Activated T-helper 1 cell treated with Interleukin-2 at 50 U/mL for 16 hours (primary cell): ENCODE measurements around the gene IKBKG.
"Not testable (repeated sequence)": the region's sequence is repeated elsewhere in the genome, so short reads cannot be mapped to it uniquely, and the experiment has no call there.

Source experiments
- DNase-seq: peaks from one replicate; pipeline ENCODE4 v3.0.0-alpha.2; 2020; ENCODE audit warnings: low read depth

IKBKG gene

DNA sequence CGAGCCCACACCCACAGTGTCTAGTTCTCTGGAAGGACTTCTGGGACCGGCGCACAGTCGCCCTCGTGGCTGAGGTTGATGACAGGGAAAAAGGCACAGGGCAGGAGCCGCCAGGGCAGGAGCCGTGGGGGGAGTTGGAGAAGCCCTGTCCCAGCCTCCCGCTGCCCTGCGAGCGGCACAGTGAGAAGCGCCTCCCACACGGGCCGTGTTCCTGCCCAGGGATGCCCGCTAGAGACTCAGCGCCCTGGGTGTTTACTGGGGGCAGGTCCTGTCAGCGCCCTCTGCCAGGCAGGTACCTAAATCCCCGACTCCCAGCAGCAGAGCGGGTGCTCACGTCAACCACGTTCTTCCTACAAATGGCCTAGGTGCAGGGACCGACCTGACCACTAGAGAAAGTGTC, 11.5 kb downstream of the IKBKG start:
- DNase-seq, result not testable (repeated sequence)

DNA sequence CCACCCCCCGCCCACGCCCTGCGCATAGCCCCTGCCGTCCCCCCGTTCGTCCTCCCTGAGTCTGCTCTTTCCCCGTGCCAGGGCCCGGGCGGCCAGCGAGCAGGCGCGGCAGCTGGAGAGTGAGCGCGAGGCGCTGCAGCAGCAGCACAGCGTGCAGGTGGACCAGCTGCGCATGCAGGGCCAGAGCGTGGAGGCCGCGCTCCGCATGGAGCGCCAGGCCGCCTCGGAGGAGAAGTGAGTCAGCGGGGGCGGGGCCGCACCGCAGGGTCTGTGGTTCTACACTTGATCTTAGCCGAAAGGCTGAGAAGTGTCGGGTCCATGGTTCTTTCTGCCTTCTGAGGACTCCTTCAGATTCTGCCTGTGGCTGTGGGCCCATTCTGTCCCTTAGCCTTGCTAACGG, 12.9 kb downstream of the IKBKG start:
- not testable (repeated sequence) for DNase-seq

DNA sequence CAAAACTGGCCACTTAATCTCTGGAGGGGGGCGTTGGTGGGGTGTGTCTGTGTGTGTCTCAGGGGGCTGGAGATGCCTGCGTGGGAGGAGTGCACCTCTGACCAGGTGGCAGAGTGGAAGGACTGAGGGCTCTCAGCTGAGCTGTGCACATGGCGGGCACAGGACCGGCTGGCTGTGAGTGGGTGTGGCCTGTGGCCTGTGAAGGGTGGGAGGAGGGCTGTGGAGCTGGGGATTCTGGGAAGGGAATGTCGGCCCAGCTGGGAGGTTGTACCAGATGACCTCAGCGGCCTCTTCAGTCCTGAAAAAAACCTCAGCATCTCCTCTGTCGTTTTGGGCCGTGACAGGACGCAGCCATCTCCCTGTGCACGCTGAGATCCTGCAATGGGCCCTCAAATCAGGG, 14.9 kb downstream of the IKBKG start:
- not testable (repeated sequence) for DNase-seq

DNA sequence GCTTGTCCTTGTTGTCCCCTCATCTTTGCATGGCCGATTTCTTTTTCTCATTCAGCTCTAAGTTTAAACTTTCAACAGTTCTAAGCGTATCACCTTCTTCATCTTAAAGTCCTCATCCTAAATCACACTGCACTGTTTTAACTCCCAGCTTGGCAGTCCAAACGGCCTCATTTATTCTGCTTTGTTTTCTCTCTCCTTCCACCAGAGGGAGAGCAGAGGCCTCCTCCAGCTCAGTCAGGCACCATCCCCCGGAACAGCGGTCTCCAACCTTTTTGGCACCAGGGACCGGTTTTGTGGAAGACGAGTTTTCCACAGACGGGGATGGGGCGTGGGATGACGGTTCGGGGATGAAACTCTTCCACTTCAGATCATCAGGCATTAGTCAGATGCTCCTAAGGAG, 22.9 kb downstream of the IKBKG start:
- not testable (repeated sequence) for DNase-seq

DNA sequence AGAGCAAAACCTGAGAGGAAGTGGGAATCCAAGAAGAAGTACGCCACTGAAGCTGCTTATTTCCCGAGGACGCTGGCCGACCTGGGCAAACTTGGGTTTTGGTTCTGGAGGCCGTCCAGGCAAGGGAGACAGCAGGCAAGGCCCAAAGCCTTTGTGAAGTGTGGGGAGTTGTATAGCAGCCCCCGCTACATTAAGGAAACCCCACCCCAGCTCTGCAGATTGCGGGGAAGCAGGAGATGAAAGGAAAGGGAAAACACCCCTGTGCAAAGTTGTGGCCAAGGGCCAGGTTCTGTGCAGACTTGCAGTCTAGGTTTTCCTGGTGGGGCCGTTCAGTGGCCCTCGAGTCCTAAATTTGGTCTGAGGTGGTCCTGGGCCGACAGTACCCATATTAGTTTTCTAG, 25.6 kb downstream of the IKBKG start:
- not testable (repeated sequence) for DNase-seq

DNA sequence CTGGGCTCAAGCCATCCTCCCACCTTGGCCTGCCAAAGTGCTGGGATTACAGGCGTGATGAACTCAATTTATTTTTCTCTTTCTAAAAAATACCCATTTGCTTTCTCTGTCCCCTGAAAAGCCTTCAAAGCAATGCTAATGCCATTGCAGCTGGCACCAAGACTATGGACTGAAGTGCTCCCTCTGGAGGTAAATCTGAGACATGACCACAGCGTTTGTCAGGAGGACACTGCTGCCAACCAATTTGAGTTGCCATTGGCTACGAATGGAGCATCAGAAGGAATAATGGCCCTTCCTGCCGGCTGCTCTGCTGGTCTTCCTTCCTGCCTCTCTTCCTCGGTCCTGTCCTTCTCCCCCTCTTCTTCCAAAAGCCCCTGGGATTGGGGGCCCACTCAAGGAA, 27.7 kb downstream of the IKBKG start:
- DNase-seq, result not testable (repeated sequence)

DNA sequence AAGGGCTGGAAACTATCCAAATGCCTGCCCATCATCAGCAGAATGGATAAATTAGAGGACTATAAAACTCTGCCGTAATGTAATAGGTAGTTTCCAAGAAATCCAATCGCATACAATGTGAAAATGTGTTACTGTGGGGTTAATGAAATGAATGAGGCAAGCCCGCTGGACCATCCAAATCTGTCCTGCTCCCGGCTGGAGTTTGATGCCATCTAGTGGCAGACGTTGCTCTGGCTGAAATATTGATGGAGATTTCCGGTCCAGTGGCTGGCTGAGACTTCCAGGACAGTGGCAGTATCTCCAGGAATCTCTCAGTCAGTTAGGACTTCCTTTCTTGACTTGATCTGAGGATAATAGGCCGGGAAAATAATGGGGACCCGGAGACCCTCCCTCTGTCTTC, 35.6 kb downstream of the IKBKG start:
- not testable (repeated sequence) for DNase-seq

DNA sequence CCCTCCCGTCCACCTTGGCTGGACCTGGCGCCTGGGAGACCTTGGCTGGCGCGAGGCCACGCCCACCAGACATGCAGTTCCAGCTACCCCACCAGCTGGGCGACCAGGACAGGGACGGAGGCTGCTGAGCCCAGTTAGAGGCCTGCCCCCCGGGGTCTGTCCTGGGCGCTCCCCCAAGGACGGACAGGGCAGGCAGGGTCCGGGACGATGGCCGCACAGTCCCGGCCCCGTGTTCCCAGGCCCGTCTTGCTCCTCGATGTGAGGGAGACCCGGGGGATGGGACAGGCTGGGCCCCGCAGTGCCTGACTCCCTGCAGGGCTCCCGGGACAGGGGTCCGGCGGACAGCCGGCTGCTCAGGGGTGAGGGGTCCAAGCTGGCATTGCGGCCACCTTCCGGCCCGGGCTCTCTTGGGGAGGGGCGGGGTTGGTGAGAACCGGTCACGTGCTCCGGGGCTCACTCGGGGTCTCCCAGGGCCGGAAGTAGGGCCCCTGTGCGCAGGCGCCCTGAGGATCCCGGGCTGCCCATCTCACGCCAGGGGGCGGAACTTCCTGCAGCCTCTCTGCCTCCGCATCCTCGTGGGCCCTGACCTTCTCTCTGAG, 37.3 kb downstream of the IKBKG start, which contains the start of gene CTAG1A:
Gene CTAG1A (plus strand): TSS at position 549 of the 599 bp plus-strand sequence. CDS start 74 bp downstream, outside the sequence.
- DNase-seq, result not testable (repeated sequence)

DNA sequence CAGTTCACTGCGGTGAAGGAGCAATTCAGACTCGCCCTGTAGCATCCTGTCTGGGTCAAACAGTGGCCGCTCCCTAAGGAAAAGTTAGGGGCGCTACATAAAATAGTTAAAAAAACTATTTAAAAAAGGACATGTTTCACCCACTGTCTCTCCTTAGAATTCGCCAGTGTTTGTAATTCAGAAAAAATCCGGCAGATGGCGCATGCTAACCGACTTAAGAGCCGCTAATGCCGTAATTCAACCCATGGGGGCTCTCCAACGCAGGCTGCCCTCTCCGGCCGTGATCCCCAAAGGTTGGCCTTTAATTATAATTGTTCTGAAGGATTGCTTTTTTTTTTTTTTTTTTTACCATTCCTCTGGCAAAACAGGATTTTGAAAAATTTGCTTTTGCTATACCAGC, 43.0 kb downstream of the IKBKG start:
- not testable (repeated sequence) for DNase-seq

DNA sequence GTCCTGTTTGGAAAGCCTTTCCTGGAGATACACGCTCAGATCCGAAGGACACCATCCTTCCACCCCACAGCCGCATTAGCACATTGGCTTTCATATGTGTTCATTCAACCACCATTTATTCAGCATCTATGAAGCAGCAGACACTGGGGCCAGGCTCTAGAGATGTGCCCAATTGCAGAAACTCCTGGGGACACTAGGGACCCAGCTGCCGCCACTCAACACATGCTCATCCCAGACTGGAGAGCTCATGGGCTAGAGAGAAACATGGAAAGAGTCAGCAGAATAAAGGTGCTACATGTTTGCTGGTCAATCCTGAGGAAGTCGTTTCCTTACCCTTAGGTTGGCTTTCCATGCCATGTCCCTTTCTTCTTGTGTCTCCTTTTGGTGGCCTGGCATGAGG, 45.1 kb downstream of the IKBKG start:
- DNase-seq, result no peak

DNA sequence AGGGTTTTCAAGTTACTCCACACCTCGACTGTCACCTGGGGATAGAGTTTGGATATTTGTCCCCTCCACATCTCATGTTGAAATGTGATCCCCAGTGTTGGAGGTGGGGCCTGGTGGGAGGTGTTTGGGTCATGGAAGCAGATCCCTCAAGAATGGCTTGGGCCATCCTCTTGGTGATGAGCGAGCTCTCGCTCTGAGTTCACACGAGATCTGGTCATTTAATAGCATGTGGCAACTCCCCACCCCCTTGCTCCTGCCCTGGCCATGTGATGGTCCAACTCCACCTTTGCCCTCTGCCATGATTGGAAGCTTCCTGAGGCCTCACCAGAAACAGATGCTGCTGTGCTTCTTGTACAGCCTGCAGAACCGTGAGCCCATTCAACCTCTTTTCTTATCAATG, 45.8 kb downstream of the IKBKG start:
- no peak for DNase-seq

DNA sequence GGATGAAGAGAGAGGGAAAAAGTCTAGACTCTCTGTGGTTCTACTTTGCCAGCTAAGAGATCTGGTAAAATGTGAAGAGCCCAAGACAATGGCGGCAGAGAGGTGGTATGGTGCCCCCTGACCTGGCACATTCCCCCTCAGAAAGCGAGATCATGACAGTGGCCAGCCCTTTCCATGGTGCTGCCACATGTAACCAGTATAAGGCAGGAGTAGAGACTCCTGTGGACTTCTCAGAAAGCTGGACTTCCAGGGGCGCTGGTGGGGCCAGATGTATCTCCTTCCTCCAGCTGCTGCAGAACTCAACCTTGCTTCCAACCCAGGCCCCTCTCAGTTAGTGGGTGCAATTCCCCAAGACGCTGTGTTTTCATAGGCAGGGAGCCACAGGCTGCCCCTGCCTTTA, 47.1 kb downstream of the IKBKG start:
- DNase-seq, result no peak

DNA sequence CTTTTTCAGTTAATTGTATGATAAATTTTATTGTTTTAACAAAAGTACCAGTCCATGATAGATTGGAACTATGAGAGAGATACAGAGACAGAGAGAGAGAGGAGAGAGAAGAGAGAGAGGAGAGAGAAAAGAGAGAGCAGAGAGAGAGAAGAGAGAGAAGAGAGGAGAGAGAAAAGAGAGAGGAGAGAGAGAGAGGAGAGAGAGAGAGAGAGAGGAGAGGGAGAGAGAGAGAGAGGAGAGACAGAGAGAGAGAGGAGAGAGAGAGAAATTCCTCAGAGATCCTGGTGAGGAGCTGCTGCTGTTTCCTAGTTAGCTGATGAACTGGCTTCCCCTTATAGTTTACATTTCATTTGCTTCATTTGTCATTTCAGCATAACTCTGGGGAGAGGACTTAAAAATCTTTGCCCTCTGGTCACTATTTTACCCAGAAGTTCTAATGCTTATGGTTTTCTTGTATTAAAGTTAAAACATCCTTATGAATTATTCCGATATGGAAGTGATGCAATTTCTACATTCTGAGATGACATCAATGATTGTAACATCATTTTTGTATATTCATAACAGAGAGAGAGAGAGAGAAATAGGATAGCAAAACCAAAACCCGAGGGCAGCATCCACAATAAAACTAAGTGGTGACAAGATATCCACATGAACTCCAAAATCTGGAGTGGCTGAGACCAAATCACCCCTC, 48.3 kb downstream of the IKBKG start:
- no peak for DNase-seq

DNA sequence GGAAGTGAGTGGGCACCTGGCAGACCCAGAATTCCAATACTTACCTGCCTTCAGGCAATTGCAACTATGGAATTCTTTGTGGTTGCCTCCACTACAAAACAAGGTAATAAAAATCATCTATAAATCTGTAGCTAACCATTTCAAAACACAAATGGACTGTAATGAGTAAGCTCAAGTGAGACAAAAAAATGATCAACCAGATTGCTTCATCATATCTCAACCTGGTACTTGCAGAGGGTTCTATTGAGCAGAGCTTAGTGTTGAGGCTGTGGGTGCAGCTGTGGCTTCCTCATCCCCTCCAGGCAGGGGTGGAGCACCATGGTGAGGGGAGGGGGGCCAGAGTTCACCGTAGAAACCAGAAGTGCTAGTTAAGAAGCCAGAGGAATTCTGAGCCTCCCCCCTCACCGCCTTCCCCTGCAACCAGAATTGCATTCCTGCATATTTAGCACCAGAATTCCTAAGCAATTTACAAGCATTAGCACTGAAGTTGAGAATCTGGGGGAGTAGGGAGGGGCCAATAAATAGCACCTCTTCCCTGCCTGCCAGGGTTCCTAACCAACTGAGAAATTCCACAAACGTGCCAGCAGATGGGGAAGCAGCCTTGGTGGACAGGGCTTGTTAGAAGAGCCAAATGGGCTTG, 49.0 kb downstream of the IKBKG start:
- DNase-seq, result no peak

DNA sequence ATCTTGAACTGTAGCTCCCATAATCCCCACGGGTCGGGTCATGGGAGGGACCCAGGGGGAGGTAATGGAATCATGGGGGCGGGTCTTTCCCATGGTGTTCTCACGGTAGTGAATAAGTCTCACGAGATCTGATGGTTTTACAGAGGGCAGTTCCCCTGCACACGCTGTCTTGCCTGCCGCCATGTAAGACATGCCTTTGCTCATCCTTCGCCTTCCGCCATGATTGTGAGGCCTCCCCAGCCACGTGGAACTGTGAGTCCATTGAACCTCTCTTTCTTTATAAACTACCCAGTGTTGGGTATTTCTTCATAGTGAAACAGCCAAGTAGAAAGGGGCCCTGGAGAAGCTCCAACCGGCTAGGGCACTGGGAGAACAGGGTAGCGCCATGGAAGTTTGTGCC, 49.8 kb downstream of the IKBKG start:
- DNase-seq, result no peak

DNA sequence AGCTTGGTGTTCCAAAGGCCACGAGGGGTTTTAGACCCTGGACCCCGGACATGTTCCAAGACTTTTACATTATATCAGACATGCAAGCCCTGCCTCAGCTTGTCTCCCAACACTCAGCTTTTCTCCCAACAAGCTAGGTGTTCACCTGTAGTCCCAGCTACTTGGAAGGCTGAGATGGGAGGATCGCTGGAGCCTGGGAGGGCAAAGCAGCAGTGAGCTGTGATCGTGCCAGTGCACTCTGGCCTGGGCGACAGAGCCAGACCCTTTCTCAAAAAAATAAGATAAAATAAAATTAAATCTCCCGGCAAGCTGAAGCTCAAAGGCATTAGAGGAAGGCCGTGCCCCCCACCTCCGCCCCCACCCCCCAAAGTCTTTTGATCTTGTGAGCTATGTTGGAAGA, 51.2 kb downstream of the IKBKG start:
- DNase-seq, result no peak

DNA sequence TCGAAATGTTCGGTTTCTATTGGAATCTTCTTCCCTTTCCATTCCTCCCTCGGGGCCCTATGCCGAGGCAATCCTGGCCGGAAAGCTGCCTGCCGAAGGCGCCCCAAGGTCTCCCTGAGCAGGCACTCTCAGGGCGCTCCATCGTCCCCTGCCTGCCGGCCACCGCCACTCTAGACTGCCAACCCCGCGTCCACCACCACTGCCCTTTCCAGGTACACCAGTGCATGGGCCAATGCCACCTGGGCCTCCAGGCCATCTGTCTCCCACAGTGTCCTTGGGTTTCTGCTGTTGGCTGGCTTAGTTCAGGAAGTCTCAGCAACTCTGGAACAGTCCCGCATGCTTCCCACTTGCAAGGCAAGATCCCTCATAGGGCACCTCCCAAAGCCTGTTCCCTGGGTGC, 52.1 kb downstream of the IKBKG start:
- no peak for DNase-seq

DNA sequence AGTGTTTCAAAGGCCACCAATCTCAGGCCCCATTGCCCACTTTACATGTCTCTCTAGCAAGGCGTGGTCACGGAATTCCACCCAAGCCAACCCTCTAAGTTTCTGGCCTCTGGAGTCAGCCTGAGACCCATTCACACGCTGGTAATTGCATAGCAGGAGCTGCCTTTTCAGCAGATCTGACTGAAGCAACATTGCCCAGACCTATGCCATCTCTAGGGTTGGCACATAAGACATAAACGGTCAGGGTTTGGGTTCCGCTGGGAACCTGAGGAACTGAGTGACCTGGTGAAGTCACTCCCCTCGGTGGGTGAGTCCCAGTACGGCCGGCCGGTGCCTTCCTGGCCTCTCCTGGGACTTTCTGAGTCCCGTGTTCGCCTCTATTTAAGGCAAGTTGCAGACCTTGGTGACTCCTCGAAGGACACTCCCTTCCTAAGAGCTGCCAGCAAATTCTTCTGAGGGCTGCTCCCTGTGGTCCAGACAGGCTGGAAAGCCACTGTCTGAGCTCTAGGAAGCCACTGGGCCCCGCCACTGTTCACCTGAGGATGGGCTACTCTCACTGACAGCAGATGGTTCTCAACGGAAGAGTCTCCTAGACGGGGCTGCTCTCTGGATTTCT, 53.4 kb downstream of the IKBKG start:
- no peak for DNase-seq

DNA sequence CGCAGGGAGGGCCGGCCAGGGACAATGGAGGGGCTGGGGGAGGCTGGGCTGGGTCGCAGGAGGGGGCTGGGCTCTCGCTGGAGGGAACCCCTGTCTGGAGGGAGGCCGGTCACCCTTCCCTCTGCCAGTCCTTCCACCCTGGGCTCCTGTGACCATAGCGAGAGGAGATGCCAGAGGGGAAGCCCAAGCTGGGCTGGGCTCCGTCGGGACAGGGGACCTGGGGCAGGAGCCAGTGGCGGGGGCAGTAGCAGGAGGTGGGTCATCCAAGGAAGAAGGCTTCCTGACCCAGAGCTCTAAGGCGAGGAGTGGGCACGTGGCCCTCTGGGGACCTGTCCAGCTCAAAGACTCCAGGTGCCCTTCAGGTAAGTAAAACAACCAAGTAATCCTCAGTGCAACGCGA, 54.8 kb downstream of the IKBKG start:
- DNase-seq, result no peak

DNA sequence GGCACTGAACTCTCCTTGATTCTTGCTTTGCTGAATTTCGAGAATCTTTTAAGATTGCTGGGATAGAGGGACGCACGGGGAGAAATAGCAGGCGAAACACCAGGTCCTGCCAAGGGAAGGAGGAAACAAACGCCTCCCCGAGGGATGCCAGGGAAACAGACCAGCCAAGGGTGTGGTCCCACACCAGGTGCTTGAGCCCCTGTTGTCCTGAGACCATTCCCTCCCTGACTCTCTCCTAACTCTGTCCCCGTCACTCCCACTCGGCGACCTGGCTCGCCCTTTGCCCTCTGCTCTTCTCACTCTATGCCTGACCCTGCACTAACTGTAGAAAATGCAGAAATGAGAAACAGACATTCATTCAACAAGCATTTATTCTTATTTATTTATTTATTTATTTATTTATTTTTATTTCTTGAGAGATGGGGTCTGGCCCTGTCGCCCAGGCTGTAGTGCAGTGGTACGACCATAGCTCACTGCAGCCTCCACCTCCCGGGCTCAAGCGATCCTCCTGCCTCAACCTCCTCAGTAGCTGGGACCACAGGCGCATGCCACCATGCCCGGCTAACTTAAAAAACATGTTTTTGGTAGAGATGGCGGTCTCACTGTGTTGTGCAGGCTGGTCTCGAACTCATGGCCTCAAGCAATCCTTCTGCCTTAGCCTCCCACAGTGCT, 55.5 kb downstream of the IKBKG start:
- no peak for DNase-seq

DNA sequence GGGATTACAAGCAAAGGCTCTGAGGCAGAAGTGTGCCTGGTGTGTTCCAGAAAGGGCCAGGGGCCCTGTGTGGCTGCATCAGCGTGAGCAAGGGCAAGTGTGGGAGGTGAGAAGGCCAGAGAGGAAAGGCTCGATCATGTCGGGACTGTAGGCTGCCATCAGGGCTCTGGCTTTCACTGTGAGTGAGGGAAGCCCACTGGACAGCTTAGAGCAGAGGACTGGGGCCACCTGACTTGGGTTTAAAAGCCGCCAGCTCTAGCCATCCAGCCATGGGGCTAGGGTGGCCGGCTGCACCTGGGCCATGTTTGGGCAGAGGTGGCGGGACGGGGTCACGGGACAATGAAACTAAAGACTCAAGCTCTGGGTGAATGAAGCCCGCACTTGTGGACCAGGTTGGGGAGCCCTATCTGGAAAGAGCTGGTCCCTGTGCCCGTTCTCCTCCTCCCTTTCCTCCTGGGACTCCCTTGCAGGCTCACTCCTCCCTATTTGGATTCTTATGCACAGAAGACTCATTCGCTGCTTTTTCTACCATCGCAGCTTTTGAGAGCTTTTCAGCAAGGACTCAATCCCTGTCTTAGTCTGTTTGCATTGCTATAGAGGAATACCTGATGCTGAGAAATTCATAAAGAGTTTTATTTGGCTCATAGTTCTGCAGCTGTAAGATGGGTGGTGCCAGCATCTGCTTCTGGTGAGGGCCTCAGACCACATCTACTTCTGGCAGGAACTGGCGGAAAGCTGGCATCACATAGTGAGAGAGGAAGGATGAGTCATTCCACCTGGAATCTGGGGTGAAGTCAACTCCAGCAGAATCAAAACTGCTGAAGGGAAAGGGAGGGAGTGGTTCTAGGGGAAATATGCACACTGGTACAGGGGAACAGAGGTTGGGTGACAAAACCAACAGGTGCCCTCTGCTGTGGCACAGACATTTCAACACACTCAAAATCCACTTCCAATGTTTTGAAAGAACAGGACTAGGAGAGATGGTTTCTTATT, 56.3 kb downstream of the IKBKG start:
- no peak for DNase-seq
